Measurements from ENCODE around the gene PLA2G2C.

The PLA2G2C gene

GRCh38 chr1:20154301-20154831 lies 32.0 kb downstream of the PLA2G2C start:
- TF ChIP-seq PRDM4 (tag by site-specific recombination; IDR thresholded peaks at IDR 0.05) (no peak), ZNF677 (tag by site-specific recombination; IDR thresholded peaks at IDR 0.05) (no peak), BCL6B (tag by site-specific recombination; IDR thresholded peaks at IDR 0.05) (no peak), ZBTB11 (tag by site-specific recombination; conservative IDR thresholded peaks at IDR 0.05; ENCODE audit: low read depth) (no peak), ZNF426 (tag by site-specific recombination; IDR thresholded peaks at IDR 0.05) (no peak), ZNF488 (tag by site-specific recombination; IDR thresholded peaks at IDR 0.05) (no peak), ZBTB7A (tag by site-specific recombination; IDR thresholded peaks at IDR 0.05; ENCODE audit: low read depth) (no peak), ZSCAN30 (tag by site-specific recombination; IDR thresholded peaks at IDR 0.05) (no peak), ZNF776 (tag by site-specific recombination; IDR thresholded peaks at IDR 0.05; ENCODE audit: borderline replicate concordance) (no peak), ZNF701 (tag by site-specific recombination; IDR thresholded peaks at IDR 0.05) (no peak), ZBTB49 (tag by site-specific recombination; IDR thresholded peaks at IDR 0.05; ENCODE audit: low read depth) (no peak), ZNF221 (tag by site-specific recombination; IDR thresholded peaks at IDR 0.05; ENCODE audit: borderline replicate concordance) (no peak), ZNF140 (tag by site-specific recombination; IDR thresholded peaks at IDR 0.05) (no peak), ELK4 (IDR thresholded peaks at IDR 0.05; ENCODE audit: borderline replicate concordance, low read depth, low read length) (no peak), ZNF639 (tag by site-specific recombination; IDR thresholded peaks at IDR 0.05) (no peak), ZFP37 (tag by site-specific recombination; IDR thresholded peaks at IDR 0.05) (no peak), ZNF341 (tag by site-specific recombination; IDR thresholded peaks at IDR 0.05; ENCODE audit: low read depth) (no peak)
- H3K9me3 ChIP-seq (ENCODE audit: control insufficient read depth, insufficient read depth, low read depth, low read length), result no peaks in the 10 kb centered on the region
- H3K4me1 ChIP-seq (ENCODE audit: control insufficient read depth, insufficient read depth, low read length), result no peaks in the 10 kb centered on the region
- H3K4me3 ChIP-seq (ENCODE audit: low read depth, low read length), result no peak overlapping the region
- H3K36me3 ChIP-seq (ENCODE audit: control insufficient read depth in 2 of 2, insufficient read depth in 1 of 2, low read length in 2 of 2), result no peaks in the 10 kb centered on the region
- H3K27ac ChIP-seq (ENCODE audit: extremely low read depth, low read depth, low read length), result no peak overlapping the region
- ChIA-PET POLR2A (no interaction called here), CTCF (interaction anchor here (0.8 to 6.0 kb wide), 5 partner anchors 41 to 235 kb away, joined by 3 to 53 read pairs (median 37); no protein-coding TSS in a partner anchor)

Data from HEK293 (cell line).